NCI-H345 treated with DMSO at 0.1 percent for 48 hours (cell line): Measurements from ENCODE around the gene PDZRN4.

Source experiments
- DNase-seq: peaks from one replicate; lab custom pipeline; 2025; ENCODE audit not compliant: unreplicated experiment; lab: John Stamatoyannopoulos, UW

The PDZRN4 gene

DNA sequence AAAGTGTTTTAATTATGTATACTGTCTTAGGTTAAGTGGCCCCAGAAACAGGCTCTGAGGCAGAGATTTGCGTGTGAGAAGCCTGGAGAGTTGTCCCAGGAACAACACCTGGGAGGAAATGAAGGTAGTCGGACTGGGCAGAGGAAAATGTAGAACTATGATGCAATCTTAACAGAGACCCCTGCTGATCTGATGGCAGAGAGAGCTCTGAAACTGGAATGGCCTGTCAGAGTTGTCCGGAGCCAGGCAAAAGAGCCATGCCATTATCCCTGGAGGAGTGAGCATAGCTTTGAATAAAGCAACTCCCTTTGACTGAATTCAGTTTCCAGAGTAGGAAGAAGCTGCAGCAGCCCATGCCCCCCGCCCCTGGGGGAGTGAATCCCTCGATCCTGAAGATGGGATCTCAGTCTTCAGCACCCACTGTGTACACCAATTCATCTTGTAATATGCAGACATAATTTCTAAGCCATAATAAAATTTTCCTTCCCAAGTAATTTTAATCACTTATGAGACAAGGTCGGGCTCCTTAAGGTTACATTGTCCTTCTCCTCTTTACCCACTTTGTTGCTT lies 264.8 kb downstream of the PDZRN4 start:
- DNase-seq: no peak

DNA sequence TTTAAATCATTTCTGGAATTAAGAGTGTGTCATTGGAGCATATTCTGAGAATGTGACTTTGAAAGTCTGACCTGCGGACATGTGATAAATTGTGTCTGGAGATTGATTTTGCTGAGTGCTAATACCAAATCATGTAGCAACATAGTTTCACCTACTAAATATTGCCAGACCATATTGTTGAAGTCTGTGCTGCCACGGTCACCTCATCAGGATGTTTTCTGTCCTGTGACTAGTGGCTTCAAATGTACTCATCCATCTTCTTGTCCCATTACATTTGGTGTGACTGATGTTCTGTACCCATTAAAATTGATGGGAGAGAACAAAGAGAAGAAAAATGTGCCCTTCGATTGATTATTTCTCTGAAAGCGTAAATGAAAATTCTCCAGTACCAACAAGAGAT lies 265.3 kb downstream of the PDZRN4 start:
- no peak for DNase-seq

DNA sequence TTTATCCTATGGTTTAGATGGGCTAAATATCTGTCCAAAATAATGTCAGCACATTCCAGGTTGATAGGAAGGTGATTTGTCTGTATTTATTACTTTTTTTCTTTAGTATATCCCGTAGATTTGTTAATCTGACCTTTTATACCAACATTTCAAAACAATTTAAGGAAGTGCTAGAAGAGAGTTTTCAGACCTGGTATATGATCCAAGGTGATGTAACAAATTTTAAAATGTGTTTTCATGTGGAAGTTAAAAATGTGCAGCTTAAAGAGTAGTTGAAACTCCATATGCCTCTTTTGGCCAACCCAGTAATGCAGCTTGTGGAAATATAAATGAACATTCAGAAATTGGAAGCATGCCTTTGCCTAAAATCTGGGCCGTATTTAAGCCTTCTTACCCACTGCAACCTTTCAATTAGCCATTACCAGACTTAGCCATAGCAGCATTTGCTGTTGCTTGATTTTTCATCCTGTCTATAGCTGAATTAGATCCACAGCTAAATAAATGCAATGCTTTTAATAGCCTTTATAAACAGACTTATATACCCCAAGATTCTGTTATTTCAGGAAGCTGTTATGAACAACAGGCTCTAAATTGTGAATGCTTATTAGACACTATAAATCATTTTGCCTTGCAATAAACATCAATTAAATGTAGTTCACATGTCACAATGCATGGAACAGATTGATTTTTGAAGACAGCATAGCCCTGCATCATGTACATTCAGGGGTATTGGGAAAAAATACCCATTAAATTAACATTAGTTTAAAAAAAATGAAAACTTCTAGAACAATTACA lies 271.2 kb downstream of the PDZRN4 start:
- no peak for DNase-seq

DNA sequence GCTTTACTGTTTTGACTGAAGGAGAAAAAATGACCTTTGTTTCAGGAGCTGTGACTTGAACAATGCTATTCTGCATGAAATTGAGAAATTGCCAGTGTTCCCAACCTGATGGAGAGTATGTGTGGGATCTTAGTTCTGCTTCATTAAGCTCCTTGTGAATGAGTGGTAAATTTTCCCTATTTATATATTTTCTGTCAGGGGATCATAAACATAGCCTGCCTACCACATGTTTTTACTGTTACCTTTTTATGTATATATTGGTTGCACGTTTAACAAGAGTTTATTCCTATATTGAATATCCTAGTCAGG lies 271.7 kb downstream of the PDZRN4 start:
- DNase-seq: no peak

DNA sequence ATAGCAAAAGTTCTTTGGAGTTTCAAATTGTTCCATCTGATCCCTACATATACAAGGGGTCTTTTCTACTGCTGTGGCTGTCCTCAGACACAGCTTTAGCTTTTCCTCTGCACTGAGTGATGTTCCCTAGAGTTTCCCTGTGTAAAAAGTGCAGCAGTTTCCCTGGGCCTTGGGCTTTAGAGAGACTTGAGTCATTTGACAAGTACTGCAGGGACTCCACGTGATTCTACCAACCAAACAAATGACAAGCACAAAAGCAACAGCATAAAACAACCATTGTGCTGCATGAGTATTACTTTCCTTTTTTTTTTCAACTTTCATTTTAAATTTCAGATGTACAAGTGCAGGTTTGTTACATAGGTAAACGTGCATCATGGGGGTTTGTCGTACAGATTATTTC lies 272.8 kb downstream of the PDZRN4 start:
- DNase-seq: no peak

DNA sequence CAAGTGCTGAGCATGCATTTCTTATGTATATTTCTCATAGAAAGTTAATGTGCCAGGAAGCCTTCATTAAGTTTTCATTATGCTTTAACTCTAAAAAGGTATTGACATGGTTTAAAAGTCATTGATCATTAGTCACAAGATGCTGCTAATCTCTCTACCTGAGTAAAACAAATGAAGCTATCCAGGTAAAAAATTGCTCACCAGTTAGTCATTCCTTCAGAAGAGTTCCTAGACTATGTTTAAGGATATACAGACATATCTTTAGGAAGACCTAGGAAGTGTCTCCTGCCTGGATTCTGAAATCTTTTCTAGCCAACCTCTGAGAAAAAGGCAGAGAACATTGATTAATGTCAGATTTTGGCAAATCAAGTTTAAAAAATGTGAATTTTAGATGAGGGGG lies 274.2 kb downstream of the PDZRN4 start:
- DNase-seq: no peak

DNA sequence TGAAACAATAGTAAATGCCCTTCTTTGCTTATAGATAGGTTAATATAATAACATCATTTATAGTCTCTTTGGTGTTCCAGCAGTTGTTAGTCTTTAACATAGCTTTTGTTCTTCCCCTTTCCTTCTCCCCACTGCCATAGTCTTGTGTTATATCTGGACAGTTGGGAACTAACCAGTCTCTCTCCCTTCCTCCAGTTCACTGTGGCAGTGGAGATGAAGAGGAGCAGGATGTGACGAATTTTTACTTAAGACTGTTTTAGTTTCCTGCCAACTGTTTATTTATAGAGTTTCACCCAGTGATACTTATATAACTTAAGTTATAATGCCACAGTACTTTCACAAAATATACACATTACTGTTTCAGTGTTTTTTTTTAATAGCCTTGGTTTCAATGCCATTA lies 277.4 kb downstream of the PDZRN4 start:
- DNase-seq: no peak

DNA sequence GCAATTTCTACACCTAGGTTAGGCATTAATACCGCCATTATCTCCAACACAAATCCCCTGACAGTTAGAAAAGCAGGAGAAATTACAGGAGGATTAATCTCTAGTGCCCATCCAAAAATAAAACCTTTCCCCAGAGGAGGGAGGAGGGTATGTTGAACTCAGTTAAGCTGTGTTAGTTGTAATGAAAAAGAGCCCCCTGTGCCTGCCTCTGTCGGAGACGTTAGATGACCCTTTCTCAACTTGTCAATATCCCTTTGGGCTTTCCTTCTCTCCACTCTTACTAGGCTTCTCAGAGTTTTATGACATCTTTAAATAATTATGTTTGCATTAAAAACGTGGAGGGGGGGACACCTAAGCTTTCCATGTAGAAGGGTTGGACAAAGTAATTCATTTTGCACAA lies 278.2 kb downstream of the PDZRN4 start:
- DNase-seq: no peak

DNA sequence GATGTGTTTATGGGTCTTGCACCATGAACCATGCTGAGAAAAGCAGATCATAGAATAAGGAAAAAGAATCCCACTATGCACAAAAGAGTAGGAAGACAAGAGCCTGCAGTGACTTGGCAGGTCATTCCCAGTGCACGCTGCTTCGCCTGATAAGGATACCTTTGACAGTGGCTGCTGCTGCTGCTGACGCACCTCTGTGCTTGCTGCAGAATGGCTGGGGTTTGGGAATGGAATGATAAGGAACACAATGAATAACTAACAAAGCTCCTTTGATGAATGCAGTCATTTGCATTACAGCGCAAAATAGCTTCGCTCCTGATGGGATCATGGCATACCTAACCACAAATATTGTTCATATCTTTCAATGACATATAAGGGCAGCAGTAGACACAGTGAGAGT lies 278.7 kb downstream of the PDZRN4 start:
- DNase-seq: no peak

DNA sequence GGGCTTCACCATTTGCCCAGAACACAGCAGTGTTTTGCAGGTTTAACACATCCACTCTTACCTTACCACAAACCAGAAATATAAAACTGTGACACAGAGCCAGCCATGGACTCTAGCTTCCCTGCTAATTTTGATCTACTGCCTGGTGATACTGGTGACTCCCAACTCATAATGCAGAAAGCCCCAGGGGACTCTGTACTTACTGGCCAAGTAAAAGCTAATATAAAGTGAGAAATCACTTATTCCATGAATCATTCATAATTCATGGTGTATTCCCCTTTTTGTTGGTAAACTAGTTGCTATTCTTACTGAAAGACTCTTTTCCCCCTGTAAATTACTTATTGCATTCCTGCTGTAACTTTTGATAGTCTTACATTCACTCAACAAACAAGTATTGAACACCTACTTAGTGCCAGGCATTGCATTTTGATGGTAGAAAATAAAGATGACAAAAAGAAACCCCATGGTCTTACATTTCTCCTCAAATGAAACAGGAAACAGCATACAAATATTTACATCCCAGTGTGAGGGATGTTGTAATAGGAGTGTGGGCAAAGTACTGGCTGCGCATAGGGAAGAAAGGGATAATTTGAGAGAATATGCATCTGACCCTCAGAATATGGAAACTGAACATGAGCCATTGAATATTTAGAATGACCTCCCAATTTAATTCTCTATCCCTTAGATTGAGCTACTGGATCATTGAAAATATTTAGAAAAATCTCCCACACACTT lies 279.6 kb downstream of the PDZRN4 start:
- no peak for DNase-seq

DNA sequence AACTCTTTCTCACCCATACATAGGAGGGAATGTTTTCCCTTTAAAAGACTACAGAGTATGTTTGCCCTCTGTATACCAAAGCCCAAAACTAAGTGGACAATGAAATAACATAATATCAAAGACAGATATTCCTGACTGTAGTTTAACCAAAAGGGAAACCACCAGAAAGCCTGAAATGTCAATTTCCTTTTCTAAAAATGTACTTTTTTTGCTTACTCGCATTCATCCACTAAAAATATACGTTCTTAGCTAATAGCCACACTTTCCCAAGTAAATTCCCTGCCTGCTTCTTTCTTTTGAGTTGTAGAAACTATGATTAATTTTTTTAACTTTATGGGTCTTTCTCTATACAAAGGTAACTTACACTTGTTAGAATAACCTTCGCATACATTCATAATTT lies 280.2 kb downstream of the PDZRN4 start:
- DNase-seq: no peak

DNA sequence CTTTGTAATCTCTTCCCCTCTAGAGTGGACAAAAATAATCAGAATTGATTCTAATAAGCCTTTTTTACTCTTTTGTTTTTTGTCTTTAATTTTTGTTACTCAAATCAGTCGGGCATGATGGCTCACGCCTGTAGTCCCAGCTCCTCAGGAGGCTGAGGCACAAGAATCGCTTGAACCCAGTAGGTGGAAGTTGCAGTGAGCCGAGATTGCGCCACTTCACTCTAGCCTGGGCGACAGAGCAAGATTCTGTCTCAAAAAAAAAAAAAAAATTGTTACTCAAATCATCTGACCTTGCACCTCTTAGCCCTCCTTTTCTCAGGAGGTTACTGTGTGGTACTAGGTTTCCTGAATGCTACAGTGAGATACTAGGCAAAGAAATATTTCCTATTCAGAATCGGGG lies 280.6 kb downstream of the PDZRN4 start:
- no peak for DNase-seq

DNA sequence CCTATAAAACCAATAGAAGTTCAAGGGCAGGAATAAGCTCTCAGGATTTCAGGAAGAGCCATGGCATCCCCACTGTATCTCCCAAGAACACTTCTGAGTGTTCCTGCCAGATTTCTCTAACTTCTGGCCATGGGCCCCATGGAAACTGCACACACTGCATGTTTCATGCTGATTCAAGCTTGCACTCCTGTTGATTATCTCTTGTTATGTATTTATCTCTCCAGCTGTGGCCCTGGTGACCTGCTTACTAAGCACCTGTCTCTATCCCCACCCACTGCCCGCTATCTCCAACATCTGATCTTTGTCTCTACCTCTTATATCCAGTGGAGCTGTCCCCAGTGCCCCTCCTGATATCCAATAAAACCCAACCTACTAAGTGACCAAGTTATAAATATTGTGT lies 285.3 kb downstream of the PDZRN4 start:
- DNase-seq: no peak

DNA sequence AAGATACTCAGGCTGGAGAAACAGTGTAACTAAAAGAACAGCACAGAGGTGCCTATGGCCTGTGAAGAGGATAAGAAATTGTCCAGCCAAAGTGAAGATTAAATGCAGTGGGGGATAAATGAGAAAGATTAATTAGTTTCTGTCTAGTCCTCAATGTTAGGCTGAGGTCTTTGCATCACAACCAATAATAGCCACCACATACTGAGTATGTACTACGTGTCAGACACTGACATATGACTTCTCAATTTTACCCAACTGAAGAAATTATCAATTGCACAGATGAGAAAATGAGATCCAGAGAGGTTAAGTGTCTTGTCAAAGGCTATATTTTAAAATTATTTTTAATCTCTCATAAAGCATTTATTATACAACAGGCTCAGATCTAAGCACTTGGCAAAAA lies 285.9 kb downstream of the PDZRN4 start:
- no peak for DNase-seq

DNA sequence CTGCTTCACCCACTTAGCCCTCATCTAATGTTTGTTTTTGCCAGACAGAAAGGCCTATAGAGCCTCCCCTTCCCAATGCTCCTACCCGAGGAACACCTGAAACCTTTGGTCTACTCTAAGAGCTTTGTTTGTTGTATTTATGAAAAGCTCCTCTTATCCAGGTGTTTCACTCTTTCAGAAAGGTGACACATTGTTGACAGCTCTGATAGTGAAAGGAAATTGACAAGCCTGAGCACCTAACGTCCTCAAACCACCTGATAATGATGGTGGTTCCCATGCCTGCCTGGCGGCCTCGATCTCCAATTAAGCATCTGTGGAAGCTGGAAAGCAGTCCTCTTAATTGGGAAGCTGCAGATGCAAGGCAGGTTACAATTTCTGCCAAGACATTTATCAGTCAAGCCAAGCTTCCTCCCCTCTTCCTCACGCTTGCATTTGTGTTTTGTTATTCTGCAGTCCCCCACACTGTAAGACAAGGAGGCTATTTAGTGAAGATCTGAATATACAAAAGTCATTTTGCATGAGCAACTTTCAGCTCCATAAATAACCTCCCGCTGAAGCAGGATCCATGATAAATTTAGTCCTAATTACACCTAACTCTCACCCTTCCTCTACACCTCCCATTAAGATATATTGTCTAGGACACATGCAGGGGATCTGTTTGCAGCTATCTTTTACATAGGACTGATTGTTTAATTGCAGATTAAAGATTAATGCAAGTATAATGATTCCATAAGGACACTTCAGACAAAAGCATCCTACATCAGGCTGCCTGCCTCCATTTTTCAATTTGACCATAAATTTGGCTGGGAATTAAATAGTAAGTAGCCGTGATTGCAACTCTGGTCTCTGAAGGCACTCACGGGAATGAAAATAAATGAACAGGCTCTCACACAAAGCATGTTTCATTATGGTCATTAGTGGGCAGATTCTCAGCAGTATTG lies 288.6 kb downstream of the PDZRN4 start:
- DNase-seq: peak; percentile 49

DNA sequence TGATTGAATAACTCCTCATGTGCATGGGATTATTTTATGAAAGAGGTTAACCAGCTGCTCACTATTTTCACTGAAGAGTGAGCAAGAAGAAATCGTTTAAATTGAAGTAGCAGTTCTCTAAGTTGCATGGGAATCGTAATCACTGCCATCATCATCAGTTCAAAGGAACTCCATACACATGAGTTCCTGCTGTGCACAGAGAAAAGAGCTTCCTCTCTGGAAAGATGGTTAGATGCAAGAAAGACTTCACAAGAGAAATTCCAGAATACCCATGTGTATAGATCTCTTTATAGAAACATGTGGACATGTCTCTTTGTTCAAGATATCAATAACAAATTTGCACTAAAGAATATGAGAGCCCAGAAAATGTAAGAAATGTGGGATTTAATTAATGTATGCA lies 291.3 kb downstream of the PDZRN4 start:
- DNase-seq: no peak

DNA sequence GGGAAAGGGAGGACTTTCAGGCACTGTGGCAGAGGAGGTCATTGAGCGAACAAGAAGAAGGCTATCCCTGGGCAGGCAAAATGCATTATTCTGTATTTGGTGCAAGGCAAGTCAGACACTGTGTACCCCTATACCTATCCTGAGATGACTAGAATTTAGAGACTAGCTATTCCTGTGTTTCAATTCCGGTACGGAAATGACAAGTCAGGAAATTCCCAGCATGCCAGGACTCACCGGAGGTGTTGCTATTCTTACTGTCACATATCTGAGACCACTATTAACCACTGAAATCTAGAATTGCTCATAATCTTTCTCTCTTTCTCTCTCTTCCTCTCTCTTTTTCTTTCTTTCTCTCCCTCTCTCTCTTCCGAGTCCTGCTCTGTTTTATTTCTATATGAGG lies 297.1 kb downstream of the PDZRN4 start:
- DNase-seq: no peak

DNA sequence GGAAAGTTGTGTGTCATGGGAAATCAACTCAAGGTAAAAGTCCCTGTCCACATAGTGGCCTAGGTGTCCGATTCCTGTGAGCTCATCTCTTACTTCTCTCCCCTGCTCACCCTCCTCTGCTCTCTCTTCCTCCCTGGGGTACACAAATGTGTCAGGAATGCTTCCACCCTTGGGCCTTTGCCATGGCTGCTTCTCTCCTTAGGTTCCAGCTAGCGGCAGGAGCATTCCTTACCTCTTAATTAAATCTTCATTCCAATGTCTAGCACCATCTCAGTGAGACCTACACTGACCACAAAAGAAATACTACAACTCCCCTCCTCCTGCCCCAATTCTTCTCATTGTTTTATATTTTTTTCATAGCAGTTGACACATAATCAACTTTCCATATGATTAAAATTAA lies 298.6 kb downstream of the PDZRN4 start:
- no peak for DNase-seq

DNA sequence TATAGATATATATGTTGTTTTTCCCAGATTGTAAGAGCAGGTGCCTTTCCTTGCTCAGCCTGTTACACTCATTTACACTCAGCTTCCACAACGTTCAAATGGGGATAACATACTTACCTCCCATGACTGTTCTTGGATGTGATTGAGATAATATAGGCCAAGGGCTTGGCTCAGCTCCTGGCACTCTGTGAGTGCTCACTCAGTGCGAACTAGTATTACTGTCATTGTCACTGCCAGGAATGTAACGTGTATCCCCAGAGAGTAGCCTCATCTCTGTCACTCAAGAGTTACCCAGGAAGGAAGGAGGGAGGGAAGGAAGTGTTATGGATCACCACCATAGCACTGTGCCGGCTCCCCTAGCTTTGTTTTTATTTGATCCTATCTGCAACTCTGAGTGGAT lies 307.9 kb downstream of the PDZRN4 start:
- DNase-seq: no peak

DNA sequence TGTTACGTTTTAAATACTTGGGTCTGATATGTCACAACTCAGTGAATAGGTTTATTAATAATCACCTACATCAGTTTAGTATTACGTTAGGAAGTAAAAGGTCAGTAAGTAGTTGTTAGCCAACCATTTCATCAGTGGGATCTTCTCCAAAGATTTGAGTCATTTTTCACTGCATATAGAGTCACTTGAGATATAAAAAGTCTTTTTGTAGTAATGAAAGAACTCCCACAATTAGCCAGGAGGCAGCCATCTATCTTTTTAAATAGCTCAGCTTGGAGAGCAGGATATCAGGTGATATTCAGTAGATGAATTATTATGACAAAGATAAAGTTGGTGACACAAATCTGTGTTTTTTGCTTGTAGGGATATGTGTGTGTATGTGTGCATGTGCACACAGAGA lies 309.3 kb downstream of the PDZRN4 start:
- no peak for DNase-seq

DNA sequence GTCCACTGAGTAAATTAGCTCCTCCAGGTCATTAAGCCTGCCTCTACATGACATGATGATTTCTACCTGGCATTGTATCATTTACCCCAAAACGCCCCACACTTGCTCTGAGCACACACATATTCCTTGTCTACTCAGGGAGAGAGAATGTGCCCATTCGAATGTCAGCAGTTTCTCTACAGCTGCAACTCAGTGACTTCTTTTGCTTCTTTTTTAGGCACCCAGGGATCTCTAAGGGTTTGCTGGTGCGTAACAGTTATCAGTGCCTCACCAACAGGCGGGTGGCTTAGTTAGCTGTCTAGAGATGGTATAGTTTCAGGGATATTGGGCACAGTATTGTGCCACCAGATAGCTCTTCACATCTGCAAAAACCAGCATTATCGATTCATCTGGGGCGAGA lies 316.9 kb downstream of the PDZRN4 start:
- no peak for DNase-seq
